Fibroblast of skin of left biceps (primary cell): Measurements from ENCODE around the gene ISCA2.

Experiments used
- DNase-seq, 2 experiments: peaks; one replicate each; pipeline ENCODE4 v3.0.0-alpha.2; 2013; ENCODE audit warnings: low read depth in 2 of 2

ISCA2 gene

GRCh38 chr14:74482571-74482970, 11.0 kb upstream of the ISCA2 start:
- no peak for DNase-seq

GRCh38 chr14:74483321-74483720, 10.2 kb upstream of the ISCA2 start:
- no peak for DNase-seq

DNA sequence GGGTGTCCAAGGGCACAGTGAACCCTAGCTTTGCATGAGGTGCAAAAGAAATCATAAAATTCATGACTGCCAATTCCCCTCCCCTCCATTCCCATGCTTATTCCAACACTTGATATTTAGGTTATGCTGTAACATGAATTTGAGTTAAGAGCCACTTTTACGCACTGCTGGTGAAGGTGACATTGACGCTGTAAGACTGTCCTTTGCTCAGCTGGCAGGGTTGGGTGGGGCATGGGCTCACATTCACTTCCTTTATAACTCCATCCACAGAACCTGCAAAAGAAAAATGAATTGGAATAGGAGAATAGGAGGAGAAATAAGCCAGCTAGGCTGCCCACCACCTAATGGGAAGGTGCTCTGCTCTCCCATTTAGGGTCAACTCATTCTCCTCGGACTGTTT, 7.4 kb upstream of the ISCA2 start:
- DNase-seq: no peak

- no peak for DNase-seq
Measured at GRCh38 chr14:74488786-74489397, 4.7 kb upstream of the ISCA2 start.

- DNase-seq: no peak
Measured at GRCh38 chr14:74490486-74490885, 3.1 kb upstream of the ISCA2 start.

GRCh38 chr14:74491956-74492775, 1.4 kb upstream of the ISCA2 start:
- DNase-seq: no peak

DNA sequence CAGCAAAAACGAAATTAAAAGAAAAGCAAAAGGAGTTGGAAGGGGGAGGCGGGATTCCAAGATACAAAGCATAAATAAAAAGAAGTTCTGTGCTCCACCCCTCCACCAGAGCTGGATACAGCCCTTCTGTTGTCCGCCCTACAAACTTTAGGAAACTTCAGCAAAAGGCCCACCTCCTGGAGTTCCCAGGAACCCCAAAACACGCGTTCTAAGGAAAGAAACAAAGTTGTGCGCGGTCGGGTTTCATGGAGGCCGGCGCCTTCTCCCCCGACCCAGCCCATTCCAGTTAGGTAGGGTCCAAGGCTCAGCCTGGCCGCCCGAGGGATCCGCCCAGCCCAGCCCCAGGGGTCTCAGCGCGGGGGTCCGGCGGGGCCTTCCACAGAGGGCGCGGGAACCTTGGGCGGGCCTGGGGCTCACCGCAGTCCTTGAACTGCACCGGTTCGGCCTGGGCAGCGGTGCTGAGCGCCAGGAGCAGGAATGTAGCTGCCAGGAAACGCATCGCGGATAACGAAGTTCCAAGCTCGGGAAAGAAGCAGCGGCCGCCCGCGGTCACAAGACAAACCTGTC, 706 bp upstream of the ISCA2 start, which contains the start of gene NPC2:
Gene NPC2 (minus strand): TSS at position 530 of the 567 bp plus-strand sequence. CDS start 31 bp downstream, at position 499.
- no peak for DNase-seq

DNA sequence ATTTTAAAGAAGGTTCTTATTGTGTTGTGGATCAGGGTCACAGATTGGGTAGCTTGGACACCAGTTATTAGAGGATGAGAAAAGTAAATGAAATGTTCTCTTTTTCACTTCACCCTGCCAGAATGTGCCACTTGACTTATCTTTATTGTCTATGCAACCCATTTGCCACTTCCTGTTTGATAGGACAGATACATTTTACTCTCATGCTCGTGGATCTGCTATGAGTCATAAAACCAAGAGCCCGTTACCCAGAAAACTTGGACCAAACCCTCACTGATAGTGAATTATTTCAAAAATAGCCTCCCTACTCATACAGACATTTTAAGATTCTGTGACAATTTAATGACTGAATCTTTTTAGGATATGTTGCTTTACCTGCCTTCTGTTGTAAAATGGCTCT, 1.8 kb downstream of the ISCA2 start:
- DNase-seq: no peak

GRCh38 chr14:74500417-74501134, 7.0 kb downstream of the ISCA2 start:
- DNase-seq: no peak

GRCh38 chr14:74501135-74501614, 7.6 kb downstream of the ISCA2 start:
- DNase-seq: peak; percentile 60 to 62

GRCh38 chr14:74501691-74502090, 8.1 kb downstream of the ISCA2 start:
- no peak for DNase-seq

DNA sequence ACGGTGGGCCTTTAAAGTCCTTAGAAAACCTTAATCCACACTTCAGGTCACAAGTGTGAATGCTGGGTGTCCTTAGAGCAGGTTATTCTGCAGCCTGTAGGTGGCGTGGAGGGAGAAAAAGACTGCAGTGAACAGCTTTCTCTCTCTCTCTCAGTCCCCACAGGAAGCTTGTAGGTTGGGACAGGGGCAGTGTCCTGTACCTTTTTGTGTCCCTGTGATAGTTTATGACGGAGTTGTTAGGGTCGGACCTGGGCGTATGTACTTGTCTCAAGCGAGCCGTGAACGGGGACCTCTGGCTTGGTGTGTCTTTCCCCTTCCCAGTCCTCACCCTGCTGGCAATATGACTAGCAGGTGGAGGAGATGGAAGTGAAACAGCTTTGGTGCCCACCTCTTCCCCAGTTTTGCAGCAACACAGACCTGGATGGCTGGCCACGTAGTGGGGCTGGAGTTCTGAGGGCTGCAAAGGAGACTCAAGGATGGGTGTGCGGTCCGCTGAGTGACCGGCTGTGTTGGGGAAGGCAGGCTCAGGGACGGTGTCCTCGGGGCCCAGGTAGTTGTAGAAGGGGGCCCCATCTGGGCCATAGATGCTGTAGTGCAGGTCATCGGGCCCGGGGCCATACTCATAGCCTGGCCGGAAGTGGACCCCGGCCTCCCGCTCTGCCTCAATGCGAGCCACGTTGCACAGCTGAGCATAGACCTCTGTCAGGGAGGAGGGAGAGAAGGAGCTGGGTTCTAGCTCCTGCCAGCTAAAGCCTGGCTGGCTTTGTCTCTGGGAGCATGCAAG, 8.9 kb downstream of the ISCA2 start:
- no peak for DNase-seq

- DNase-seq: no peak
Measured at GRCh38 chr14:74503291-74503937, 9.8 kb downstream of the ISCA2 start.

DNA sequence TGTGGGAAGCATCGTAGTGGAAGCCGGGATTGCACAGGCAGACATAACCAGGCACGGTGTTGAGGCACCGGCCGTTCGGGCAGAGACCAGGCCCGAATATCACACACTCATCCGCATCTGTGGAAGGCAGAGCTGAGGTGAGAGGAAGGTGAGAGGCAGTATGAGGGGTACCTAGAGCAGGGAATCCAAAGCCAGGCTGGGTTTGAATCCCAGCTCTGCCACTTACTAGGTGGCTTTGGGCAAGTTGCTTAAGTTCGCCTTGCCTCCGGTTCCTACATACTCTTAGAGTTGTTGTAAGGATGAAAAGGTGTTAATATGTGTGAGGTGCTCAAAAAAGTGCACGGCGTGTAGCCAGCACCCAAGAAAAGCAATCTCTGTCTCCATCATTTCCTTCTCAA, 10.4 kb downstream of the ISCA2 start:
- no peak for DNase-seq

DNA sequence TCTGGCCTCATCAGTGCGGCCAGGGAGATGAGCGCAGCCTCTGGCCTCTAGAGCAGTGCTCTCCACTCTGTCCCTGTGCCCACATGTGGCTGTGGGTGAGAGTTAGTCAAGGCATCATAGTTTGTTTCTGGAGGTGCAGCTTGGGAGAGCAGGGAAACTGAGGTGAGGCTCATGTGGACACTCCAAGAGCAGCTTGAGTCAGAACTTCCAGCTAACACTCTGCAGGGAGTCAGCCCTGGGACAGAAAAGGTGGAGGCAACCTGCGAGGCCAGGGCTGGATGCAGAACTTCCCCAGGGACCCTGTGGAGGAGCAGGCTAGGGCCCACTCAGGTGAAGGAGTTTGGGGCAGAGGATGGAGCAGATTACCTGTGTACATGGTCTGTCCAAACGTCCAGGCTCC, 10.8 kb downstream of the ISCA2 start:
- no peak for DNase-seq

DNA sequence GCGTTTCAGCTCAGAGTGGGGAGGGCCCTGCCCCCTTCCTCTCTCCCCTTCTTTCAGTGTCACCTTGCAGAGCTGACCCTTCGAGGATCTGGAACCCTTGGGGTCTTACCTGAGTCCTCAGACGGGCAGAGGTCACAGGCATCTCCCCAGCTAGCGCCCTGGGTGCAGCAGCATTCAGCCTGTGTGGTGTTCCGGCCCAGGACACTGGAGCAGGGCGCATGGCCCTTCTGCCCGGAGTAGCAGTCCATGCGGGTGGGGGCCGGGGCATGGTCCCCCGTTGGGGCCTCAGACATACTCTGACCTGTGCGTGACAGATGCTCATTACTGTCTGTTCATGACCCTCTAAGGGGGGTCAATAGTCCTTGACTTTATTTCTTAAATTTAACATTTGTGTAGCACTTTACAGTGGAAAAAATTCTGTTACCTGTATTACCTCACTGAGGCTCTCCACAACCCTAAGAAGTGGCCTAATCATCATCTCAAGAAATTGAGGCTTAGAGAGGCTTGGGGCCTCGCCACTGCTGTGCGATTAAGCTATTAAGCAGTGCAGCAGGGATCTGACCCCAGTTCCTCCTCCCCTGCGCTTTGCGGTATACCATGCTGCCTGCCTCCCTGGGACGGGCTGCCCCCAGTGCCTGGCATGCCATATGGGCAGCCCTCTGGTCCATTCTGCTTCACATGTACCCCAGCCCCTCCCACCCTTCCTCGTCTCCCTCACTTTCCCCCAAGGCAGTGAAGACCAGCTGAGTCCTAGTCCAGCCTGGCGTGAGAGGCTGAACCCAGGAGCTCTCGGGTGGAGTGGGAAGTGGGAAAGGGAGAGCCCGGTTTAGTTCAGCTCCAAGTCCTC, 11.5 kb downstream of the ISCA2 start:
- DNase-seq: no peak

- DNase-seq: no peak
Measured at GRCh38 chr14:74505831-74506230, 12.3 kb downstream of the ISCA2 start.

GRCh38 chr14:74506411-74506851, 12.9 kb downstream of the ISCA2 start:
- DNase-seq: no peak

DNA sequence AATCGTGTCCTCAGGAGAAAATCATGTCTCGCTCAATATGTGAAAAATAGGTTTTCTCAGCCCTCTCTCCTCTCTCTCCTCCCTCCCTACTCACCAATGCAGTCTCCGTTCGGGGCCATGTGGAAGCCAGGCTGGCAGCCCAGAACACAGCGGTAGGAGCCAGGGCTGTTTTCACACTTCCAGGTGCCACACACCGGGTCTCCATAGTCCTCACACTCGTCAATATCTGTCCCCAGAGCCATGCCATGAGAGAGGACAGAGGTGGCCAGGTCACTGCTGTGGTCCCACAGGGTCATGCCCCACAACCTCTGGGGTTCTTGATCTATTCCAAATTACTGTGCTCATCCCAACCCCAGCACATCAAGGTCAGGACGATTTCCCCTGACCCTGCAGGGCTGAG, 13.5 kb downstream of the ISCA2 start:
- no peak for DNase-seq

DNA sequence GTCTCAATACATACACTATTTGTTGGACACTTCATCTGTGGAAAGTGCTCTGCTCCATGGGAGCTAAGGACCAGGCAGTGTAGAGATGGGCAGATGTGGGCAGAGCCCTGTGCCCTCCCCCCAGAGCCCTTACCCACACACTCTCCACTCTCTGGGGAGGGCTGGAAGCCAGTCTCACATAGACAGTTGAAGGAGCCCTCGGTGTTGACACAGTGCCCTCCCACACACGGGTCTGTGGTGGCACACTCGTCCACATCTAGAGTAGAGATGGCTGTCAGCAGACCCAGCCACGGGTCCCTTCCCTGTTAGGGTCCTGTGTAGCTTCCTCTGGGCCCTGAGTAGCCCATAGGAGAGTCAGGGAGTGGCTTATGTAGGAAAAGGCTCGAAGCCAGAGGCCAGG, 14.3 kb downstream of the ISCA2 start:
- no peak for DNase-seq
